Fibroblast of skin of back (primary cell): ENCODE results near the gene KRABD2.
"Not testable (repeated sequence)": the region's sequence is repeated elsewhere in the genome, so short reads cannot be mapped to it uniquely, and the experiment has no call there.

Experiments
- DNase-seq: peaks from one replicate; pipeline ENCODE4 v3.0.0-alpha.2; 2013

The KRABD2 gene

DNA sequence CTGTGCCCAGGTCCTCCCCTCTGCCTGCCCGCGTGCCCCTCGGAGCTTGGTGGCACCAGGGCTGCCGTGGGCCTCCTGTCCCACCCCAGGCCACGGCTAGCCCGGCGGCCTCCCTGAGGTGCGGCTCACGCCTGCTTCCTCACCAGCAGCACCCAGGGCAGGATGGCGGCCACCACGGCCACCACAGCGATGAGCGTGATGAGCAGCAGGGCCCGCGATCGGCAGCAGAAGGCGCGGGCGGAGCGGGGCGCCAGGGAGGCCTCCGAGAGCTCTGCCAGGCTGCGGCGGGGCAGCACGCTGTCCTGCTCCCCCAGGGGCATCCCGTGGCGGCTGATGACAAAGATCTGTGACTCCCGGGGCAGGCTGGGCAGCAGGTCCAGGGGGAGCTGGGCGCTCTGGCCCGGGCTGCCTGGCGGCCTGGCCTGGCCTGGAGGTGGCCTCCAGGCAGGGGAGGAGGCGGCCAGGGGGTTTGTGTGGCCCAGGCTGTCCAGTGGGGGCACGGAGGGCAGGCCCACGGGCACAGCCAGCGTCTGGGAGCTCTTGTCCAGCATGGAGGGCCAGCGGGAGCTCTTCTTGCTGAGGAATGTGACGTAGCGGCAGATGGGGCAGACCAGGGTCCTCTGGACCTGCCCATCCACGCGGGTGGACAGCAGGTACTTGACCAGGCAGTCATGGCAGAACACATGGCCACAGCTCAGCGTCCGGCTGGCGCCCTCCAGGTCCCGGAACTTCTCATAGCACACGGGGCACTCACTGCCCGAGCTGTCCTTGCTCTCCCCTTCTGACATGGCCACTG is 16.4 kb upstream of the KRABD2 start:
- no peak for DNase-seq

DNA sequence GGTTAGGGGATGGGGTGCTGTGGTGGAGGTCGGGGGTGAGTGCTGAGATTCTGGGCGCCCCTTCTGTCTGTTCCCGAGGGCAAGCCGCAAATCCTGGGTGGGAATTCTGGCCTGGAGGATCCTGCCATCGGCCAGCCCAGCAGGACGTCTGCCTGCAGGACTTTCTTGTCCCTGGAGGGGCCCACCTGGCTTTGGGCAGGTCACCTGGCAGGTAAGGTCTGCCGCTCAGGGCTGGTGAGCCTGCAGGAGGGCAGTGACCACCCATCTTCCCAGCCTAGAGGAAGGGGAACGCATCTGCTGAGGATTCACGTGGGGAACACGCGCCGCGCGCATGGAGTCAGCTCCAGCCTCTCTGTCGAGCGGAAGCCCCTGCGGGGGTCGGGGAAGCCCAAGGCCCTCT is 15.8 kb upstream of the KRABD2 start:
- DNase-seq = no peak

DNA sequence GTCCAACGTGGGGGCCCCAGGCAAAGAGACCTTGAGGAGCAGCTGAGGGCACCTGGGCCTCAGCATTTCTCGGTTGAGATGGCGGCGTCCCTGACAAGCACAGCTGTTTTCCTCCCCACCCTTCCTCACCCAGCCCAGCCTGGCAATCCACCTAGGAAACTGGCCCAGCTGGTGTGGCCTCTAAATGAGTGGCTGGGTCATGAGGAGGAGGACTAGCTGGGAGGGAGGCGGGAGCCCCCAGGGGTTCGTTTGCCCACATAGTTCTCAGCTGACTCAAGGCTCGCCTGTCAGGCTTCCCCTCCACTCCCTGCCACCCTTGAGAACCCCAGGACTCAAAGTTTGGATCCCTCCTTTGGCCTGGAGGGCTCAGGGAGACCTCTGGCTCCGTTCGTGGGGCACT is 15.2 kb upstream of the KRABD2 start:
- DNase-seq = peak; percentile 54

DNA sequence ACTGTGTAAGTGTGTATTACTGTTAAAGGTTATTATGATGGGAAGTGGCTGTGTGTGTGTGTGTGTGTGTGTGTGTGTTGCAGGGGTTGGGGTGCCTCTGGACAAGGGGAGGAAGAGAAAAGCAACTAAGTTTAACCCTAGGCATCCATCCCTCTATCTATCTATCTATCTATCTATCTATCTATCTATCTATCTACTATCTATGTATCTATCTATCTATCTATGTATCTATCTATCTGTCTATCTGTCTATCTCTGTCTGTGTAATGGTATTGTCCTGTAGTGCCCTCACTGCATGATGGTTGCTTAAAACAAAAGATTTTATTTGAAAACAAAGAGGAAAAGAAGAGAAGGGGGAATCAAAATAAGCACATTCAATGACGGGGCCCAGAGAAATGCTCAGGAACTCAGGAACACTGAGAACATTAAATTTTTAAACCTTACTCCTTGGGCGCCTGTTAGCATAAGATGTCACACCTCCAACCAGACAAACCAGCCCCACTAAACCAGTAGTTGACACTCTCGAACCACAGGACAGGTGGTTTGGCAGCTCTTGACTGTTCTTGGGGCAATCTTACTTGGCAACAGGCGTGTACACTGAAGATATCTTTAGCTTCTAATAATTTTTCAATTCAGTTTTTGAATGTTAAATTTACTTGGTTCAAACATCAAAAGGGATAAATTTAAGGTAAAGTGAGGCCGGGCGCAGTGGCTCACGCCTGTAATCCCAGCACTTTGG is 11.6 kb upstream of the KRABD2 start:
- no peak for DNase-seq

DNA sequence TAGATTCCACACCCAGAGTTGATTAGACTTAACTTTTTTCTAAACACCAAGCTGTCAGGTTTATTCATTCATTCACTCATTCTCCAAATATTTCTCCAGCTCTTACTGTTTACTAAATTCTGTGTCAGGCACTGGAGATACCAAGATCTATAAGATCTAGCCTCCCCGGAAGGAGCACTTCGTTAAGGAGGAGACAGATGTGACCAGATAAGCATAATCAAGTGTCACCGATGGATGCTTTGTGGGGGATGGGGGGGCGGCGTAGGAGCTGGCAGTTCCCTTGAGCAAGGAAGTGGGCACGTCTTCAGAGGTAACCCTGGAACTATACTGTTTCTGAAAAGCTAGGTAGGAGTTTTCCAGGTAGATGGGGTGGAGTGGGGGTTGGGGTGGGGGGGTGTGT is 10.3 kb upstream of the KRABD2 start:
- no peak for DNase-seq

DNA sequence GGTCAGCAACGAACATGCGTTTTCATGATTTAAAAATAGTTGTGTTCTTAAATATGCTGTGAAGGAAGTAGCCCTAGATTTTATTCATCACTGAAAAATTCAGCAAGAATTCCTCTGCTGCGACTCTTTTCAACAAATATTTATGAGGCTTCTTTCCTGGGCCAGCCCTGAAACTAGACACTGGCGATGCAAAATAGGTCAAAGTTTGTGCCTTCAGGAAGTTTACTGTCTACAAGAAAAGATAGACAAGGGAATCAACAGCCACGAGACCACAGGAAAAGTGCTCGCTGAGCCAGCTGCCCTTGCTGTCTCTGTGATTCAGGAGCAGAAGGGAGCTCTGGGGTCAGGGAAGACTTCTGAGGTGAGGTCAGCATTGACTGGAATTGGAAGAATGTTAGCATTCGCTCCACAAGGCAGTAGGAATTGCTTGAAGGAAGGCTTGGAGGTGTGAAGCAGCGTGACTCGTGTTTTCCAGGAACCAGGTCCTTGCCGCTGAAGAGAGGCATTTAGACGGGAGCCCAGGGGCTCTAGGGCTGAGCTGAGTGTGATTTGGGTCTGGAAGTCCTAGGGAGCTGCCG is 8.4 kb upstream of the KRABD2 start:
- DNase-seq = peak; percentile 95

DNA sequence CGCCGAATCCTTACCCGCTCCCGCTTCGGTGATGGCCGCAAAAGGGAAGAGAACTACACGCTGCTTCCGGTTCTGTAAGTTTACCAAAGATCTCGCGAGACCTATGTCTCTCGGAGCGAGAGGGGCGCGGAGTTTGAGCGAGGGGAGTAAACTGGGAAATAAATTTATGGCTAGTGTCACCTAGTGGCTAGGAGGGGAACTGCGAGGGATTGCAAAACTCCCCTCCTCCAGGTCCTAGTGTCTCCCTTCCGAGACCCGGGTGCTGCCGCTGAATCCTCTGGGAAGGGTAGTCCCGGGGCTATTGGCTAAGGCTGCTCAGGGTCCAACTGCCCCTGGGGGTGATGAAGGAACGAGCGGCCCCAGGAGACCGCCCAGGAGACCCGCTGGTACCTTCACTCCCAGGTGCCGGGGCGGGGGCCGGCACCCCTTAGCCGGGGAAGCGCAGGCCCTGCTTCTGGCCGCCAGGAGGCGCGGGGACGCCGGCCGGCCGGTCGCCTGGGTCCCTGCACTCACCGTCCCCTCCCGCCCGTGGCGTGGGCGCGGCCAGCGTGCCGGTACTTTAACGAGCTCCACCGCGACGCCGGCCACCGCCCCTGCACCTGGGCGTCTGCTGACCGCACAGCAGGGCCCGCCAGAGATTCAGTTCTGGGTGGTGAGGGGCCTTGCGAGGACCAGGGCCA is 6.8 kb upstream of the KRABD2 start, which contains the start of gene RPL26:
RPL26 (minus strand) TSS at position 51 of the 680 bp plus-strand sequence. CDS start 883 bp downstream, outside the sequence.
- DNase-seq = peak; percentile 99

DNA sequence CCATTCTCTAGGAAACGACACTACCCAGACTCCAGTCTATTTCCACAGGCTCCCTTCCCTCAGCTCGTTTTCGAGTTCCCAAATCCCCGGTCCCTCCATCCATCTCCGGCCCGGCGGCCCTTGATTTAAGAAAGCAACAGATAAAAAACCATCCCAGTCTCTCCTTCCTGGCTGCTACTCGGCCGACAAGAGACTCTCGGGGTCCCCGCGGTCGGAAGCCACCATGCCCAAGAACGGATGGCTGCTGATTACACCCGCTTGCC is 6.3 kb upstream of the KRABD2 start:
- DNase-seq = no peak

DNA sequence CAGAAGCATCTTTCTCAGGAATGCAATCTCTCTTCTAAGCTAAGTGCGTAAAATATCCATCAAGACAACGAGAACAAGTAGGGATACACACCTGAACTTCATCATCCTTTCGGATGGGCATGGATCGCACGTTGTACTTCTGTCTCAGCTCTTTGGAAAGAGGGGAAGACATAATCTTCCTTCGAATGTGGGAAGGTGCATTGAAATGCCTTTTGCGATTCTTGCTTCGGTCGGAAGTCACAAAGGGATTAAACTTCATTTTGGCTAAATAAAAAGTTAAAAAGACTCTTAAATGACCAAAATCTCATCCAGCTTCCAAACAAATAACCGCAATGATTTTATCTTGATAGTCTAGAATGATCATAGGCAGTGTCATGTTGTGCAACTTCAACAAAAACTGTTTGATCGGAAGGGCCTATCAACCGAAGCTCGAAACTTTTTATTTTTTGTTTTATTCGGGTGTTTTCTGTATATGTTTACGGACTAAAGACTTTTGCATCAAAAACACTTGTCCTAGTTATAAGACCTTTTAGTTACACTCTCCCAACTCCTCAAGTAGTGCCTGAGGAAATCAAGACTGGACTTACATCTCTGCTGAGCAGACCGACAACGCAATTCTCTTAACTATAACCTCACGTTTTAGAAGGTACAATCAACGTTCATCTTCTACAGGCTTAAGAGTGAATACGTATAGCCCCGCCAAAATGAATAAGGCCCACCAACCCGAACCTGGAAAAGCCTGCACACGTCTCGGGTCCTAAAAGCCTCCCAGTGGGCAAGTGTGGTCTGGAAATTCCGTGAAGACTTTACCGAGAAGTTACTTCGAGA is 5.8 kb upstream of the KRABD2 start:
- no peak for DNase-seq

DNA sequence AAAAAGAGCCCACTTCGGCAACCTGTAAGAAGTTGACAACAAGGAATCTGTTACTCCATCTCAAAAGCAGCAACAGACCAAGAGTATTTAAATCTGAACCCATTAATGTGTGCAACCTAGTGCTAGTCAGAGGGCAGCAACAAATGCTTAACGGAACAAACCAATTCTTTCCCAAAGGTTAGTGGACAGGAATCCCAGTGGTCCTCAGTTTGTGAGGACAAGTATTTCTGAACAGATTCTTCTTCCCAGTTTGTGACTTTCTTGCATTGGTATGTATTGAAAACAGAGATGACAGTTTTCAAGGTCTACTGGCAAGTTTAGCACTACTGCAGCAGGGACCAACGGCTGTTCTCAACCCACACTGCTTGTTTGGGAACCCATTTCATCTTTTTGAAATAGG is 3.5 kb upstream of the KRABD2 start:
- DNase-seq = no peak

DNA sequence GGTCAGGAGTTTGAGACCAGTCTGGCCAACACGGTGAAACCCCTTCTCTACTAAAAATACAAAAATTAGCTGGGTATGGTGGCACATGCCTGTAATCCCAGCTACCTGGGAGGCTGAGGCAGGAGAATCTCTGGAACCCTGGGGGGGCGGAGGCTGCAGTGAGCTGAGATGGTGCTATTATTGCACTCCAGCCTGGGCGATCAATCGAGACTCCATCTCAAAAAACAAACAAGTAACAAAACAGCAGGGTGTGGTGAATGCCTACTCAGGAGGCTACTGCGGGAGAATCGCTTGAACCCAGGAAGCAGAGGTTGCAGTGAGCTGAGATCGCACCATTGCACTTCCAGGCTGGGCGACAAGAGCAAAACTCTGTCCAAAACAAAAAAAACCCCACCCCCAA is 1.6 kb upstream of the KRABD2 start:
- DNase-seq = not testable (repeated sequence)

DNA sequence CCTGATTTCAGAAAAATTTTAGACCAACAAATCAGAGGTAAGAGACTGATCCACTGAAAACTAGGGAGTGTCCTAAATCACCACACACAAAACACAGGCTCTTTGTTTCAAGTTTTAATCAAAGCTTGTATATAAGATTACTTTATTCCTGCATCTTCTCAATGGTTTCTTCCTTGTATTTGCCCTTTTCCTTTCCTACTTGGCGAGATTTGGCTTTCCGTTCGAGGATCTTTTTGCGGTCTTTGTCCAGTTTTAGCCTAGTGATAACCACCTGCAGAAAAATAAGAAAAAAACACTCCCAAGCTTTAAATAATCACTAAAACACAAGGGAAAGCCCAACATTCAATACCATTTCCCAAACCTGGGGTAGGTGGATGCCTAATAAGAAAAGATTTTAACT is 918 bp upstream of the KRABD2 start:
- no peak for DNase-seq

DNA sequence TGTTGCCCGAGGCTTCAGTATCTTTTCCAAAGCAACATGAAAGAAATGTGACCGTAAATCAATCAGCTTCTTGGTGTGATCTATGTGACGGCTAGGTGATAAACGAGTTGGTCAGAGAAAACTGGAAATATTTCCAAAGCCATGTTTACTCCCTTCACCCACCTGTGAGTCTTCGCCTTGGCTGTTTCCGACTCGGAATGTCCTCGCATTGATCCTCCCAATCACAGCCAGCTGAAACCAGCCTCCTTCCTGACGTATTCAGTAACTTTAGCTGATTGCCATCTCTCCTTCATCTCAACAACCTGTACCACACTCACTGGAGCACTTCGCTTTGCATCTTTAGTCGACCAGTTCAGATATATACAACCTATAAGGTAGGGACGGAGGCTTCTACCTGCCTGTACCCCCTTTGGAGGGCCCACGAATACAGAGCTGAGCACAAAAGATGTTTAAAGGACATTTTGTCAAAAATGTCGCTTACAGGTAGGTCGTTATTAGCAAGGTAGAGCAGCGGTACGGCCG is 705 bp downstream of the KRABD2 start:
- DNase-seq = no peak

DNA sequence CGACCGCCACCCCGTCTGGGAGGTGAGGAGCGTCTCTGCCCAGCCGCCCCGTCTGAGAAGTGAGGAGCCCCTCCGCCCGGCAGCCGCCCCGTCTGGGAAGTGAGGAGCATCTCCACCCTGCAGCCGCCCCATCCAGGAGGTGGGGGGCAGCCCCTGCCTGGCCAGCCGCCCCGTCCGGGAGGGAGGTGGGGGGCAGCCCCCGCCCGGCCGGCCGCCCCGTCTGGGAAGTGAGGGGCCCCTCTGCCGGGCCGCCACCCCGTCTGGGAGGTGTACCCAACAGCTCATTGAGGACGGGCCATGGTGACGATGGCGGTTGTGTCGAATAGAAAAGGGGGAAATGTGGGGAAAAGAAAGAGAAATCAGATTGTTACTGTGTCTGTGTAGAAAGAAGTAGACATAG is 2.6 kb downstream of the KRABD2 start:
- not testable (repeated sequence) for DNase-seq

DNA sequence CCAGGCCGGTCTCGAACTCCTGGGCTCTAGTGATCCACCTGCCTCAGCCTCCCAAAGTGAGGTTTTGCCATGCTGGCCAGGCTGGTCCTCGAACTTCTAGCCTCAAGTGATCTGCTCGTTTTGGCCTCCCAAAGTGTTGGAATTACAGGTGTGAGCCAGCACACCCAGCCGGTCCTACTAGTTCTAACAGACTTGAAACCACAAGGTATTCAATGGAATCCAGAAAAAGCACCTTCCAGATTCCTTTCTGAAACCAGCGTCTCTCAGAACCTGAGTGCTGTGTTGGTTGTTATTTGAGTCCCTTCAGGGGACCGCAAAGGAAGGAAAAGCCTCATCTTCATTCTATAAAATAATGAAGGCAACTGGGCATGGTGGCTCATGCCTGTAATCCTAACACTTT is 4.1 kb downstream of the KRABD2 start:
- DNase-seq = no peak

DNA sequence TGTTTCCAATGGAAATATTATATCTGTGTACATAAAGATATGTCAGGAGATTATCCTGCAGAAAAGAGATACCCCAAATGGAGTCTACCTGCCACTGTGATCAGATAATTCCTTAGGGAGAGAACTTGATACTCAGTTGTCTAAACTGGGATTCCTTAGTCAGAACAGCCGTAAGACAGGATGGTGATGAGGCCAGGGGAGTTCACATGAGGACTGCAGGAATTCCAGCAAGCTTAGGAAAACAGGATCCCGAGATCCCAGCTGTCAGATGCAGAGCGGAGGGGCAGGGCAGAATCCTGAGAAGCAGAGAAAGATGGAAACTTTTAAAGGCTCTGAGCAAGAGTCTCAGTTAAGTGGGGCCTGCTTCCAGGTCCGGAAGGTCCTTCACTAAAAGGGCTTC is 4.7 kb downstream of the KRABD2 start:
- DNase-seq = peak; percentile 23

DNA sequence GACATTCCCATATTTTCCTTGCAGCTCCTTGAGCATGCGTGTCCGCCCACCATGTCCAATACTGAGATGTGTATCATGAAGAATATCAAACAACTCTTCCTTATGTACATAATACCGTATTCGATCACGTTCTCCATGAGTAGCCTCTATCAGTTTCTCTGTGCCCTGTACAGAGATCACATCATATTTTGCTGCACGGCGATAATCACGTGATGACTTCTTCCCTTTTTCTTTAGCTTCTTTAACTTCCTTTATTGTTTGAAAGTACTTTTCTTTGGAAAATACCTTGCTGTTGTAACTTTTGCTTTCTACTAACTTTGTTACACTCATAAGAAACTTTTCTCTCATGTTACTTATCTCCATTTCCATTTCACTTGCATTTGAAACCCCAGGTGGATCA is 6.6 kb downstream of the KRABD2 start:
- no peak for DNase-seq

DNA sequence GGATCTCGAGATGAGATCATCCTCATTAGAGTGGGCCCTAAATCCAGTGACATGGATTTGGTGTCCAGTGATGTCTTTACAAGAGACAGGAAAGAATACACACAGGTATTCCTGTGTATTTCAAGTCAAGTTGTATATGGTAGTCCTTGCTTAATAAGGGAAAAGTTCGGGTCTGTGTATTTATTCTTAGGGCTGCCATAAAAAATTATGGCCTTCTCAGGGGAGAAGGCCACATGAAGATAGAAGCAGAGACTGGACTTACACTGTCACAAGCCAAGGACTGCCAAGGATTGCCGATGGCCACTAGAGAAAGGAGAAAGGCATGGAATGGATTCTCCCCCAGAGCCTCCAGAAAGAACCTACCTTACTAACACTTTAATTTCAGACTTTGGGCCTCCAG is 8.3 kb downstream of the KRABD2 start:
- DNase-seq = no peak

DNA sequence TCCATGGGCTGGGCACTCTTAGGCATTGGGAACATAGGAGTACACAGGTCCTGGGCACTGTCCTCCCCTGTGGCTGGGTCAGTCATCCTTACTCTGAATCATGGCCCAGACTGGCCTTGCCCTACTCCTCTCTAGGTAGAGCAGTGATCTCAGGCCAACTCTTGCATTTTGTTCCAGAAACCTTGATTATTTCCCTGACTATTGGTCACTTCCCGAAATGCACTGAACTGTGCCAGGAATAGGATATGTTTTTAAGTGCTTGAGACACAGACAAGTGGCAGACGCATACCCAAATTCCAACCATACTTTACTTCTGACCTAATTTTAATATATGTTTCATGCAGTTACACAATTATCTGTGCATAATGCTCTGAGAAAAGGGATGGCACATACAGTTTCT is 10.3 kb downstream of the KRABD2 start:
- DNase-seq = peak; percentile 88

DNA sequence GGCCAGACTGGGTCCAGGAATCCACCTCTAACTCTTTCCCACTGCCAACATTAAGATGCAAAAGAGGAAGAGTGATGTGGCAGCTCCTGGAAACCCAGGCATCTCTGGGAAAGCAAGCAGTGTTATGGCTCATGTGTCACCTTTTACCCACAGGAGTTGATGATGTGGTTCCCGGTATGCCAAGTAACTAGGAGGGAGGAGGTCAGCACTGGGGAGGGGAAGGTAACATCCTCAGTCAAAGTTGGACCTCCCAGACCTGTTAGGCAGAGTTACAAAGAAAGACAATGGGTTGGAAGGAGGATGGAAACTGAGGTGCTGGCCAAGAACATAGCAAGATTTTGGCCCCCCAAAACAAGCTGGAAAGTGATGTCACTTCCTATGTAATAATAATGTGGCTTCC is 11.4 kb downstream of the KRABD2 start:
- peak; percentile 37 for DNase-seq

DNA sequence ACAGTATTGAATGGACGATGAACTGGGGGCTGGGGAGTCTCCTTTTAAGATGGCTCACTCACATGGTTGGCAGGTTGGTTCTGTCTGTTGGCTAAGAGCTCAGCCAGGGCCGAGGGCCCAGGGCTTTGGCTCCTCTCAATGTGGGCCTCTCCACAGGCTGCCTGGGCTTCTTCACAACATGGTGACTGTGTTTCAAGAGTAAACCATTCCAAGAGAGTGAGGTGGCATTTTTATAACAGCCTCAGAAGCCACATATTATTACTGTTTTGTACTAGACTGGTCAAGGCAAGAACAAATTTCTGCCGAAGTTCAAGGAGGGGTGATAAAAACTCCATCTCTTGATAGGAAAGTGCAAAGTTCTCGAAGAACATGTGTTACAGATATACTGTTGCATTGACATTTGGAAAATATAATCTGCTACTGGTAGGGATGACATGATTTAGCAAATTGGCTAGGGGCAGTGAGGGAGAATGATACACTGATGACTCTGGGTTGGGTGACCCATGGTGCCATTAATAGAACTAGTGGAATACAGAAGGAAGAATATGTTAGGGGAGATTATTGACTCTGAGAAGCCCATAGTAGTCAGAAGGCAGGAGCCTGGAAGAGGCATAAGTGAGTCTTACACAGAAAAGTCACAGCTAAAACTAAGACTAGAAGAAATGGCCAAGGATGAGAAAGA is 13.7 kb downstream of the KRABD2 start:
- peak; percentile 39 for DNase-seq

DNA sequence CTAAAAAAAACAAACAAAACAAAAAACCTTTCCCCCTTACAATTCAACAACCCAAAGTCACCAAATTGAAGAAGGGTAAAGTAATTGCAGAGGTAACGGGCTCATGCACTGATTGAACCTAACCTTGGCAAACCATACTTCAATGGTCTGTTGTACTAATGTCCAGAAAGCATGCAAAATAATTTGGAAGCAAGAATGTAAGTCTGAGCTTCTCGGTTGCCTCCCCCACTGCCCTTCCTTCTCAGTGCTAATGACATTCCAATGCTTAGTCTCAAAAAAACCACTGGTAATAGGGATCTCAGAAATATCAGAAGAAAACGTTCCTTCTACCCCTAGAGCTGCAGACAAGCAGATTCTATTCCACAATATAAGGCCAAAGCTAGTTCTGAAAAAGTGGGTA is 15.8 kb downstream of the KRABD2 start:
- no peak for DNase-seq
